8988T (cell line): ENCODE measurements around the gene ADAM10.
"Not testable (repeated sequence)": the region's sequence is repeated elsewhere in the genome, so short reads cannot be mapped to it uniquely, and the experiment has no call there.

Experiments used
- DNase-seq: peaks from one replicate; pipeline ENCODE4 v3.0.0; 2011

Gene ADAM10

DNA sequence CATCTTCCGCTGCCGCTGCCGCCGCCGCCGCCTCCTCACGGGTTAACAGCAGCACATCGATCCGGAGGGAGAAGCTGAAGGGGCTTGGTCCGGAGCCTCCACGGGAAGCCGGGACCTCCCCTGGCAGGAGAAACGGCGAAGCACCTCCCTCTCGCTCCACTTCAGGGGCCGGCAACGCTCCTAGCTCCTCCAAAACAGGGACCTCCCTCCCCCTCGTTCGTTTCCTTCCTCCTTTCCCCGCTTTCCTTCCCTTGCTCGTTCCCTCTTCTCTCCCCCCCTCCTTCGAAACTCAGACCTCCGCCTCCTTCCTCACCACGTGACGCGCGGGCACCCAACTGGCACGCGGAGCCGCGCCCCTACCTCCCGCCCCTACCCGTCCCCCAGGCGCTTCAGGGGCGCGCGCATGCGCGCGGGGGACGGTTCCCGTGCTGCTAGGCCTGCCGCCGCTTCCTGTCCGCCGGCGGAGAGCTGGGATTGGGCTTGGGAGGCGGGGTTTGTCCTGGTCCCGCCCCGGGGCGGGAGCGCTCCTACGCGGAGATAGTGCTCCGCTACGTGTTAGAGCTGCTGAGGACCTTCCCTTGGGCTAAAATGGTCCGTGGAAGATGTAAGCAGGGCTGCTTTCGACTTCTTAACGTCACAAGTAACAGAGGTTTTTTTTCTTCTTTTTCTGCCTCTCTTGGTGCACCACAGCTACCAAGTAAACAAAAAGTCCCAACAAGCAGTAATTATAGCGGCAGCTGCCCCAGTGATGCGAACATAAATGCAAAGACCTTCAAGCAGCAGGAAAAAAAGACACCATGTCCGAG lies at the start of gene ADAM10:
TSS of gene ADAM10 (minus strand) at position 176 of the 806 bp plus-strand sequence. CDS start at position 3, 173 bp downstream.
- DNase-seq: peak; percentile 87

DNA sequence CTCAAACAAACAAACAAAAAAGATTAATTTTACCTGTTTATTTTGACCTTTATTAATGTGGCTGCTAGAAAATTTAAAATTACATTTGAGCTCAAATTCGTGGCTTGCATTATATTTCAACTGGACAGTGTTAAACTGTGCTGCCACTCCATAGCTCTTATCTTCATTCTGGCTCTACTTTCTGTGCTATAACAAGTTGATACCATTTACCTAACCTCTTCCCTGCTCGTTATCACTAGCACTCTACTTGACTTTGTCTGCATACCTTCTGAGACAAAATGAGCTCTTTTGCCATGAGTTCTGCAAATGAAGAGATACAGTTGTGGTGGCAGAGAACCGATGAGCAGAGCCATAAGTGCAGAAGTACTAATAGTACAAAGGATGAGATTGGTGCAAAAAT lies 48.0 kb upstream of the ADAM10 start:
- no peak for DNase-seq

DNA sequence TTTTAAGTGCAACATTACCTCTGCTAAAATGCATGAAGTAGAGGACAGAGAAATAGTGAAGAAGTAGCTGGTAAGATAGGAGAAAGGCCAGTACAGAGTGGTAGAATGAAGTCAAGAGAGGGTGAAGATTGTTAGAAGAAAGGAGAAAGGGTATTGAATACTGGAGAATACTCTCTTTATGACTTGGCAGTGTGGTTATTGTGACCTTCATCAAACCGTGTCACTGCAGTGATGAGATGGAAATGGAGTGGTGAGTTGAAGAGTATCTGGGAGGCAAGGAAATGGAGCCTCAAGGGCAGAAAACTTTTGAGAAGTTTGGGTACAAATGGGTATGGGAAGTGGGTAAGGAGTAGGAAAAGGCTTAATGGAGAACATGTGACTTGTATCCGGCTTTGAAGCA lies 46.3 kb upstream of the ADAM10 start:
- DNase-seq: no peak

DNA sequence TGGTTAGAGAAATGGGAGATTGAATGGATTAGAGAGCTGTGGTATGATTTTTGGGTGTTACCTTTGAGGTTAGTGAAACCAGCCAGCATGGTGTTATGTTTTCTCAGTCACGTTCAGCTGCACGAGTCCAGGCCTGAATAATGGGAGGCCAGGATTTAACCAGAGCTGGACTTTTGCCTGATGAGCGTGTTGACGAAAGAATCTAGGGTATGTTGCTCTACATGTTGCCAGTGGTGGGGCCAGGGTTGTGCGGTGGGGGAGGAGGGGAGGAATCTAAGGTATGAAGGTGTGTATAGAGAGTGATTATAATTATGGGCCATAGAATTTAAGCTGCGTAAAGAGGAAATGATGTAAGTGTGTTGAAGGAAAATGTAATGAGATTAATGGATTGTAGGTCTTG lies 44.4 kb upstream of the ADAM10 start:
- DNase-seq: no peak

- no peak for DNase-seq
Measured at GRCh38 chr15:58788056-58788710, 38.7 kb upstream of the ADAM10 start.

GRCh38 chr15:58785355-58785754 lies 35.8 kb upstream of the ADAM10 start:
- DNase-seq: no peak

GRCh38 chr15:58779554-58779953 lies 30.0 kb upstream of the ADAM10 start:
- no peak for DNase-seq

DNA sequence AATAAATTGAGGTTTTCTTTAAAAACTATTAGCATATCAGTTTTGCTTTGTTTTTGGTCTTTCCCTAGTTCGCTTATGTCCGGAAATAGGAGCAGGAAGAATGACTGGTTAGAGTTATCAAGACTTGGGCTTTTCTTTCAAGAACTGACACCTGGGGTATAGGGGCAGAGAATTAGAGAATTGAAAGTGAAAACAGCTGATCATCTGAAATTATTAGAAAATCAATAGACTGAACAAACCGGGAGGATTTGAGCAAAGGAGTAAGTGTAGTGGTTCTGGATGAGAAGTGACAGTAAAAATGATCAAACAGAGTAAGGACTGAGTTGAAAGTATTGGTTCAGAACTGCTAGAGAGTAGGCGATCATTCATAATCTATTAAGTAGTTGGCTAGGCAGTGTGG lies 27.6 kb upstream of the ADAM10 start:
- no peak for DNase-seq

DNA sequence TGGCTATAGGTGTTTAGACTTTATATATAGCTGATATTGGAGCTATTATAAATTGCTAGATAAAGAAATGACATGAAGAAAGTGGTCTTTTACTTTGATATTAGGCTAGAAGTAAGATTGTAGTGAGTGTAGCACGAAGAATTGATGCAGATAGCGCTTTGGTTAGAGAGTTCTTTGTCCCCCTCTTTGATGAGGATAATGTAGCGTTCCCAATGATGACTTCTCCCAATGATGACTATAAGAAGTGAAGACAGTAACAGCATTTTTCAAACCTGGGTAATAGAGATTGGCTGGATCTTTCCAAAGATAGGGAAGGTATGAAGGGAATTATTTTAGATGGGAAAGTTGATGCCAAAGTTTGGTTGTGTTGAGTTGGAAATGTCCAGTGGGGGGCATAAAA lies 25.9 kb upstream of the ADAM10 start:
- no peak for DNase-seq

GRCh38 chr15:58773024-58773423 lies 23.5 kb upstream of the ADAM10 start:
- DNase-seq: no peak

DNA sequence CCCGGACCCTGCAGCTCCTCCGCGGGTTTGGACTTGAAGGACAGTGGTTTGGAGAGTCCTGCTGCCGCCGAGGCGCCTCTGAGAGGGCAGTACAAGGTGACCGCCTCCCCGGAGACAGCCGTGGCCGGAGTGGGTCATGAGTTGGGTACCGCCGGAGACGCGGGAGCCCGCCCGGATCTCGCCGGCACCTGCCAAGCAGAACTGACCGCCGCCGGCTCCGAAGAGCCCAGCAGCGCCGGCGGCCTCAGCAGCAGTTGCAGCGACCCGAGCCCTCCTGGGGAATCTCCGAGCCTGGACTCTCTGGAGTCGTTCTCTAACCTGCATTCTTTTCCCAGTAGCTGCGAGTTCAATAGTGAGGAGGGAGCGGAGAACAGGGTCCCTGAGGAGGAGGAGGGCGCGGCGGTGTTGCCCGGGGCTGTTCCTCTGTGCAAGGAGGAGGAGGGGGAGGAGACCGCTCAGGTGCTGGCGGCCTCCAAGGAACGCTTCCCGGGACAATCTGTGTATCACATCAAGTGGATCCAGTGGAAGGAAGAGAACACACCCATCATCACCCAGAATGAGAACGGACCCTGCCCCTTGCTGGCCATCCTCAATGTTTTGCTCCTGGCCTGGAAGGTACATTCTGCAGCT lies 22.2 kb upstream of the ADAM10 start:
- no peak for DNase-seq

DNA sequence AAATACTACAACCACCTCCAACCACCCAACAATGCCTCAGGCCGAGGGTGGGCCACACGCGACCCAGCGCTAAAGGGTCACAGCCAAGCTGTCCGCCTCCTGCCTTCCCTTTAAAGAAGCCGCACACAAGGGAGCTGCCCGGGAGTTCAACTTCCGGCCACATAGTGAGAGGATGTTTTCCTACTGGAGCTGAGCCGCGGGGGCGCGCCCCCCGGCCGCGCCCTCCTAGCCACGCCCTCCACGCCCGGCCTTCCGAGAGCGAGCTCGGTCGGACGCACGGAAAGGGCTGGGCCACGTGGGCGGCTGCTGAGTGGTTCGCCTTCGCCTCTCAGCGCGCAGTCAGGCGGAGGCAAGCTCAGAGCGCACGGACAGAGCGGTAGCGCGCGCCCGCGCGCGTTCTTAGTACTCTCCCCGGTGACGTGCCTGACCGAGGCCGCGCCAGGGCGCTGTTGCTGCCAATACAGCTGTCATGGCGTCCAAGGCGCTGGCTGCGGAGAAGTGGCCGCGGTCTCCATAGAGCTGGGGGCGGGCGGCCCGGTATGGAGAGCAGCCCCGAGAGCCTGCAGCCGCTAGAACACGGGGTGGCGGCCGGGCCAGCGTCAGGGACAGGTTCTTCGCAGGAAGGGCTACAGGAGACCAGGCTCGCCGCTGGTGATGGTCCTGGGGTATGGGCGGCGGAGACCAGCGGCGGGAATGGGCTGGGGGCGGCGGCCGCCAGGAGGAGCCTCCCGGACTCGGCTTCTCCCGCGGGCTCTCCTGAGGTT lies 21.5 kb upstream of the ADAM10 start, which contains the start of gene MINDY2:
TSS of gene MINDY2 (plus strand) at position 446 of the 764 bp plus-strand sequence. CDS start at position 540, 94 bp downstream.
- peak; percentile 51 for DNase-seq

GRCh38 chr15:58770519-58770856 lies 21.0 kb upstream of the ADAM10 start:
- no peak for DNase-seq

DNA sequence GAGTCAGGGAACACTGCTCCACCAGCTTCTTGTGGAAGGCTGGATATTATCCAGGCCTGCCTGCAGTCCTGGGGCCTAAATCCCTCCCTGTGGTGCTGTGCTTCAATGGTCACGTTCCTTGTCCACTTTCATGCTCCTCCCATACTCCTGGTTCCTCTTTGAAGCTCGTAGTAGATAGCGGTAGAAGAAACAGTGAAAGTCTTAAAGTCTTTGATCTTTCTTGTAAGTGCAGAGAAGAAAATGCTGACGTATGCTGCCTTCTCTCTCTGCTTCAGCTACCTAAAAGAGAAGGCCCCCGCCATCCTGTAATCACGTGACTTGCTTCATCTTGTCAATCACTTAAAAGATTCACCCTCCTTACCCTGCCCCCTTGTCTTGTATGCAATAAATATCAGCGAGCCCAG lies 19.1 kb upstream of the ADAM10 start:
- not testable (repeated sequence) for DNase-seq

- DNase-seq: no peak
Measured at GRCh38 chr15:58766290-58766689, 16.8 kb upstream of the ADAM10 start.

GRCh38 chr15:58764468-58764867 lies 15.0 kb upstream of the ADAM10 start:
- DNase-seq: no peak

DNA sequence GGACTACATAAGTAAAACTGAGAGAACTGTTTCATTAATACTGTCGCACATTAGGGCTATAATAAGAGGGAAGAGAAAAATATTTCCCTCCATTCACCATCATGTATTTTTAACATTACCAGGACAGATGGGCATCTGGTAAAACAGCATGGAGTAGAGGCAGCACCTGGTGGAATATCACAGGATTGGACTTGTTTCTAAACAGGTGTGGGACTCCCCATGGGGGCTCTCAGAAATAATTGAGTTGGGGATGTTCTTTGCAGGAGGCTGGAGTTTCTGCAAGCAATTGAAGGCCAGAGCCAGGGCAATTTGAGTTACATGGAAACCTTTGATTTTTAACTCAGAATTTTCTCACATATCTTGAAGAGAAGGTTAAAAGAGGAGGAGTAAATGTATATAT lies 13.2 kb upstream of the ADAM10 start:
- DNase-seq: no peak

- DNase-seq: no peak
Measured at GRCh38 chr15:58762285-58762684, 12.8 kb upstream of the ADAM10 start.

DNA sequence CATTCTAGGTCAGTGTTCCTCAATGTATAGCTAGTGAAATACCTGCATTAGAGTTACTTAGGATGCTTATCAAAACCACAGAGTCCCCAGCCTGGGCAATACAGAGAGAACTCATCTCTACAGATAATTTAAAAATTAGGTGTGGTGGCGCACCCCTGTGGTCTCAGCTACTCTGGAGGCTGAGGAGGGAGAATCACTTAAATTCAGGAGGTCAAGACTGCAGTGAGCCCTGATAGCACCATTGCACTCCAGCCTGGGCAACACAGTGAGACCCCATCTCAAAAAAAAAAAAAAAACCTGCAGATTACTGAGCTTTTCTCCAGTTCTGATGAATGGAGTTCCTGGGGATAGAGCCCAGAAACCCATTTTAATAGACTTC lies 11.5 kb upstream of the ADAM10 start:
- no peak for DNase-seq

- no peak for DNase-seq
Measured at GRCh38 chr15:58760385-58761009, 11.0 kb upstream of the ADAM10 start.

GRCh38 chr15:58758141-58758540 lies 8.6 kb upstream of the ADAM10 start:
- no peak for DNase-seq

GRCh38 chr15:58755956-58756355 lies 6.4 kb upstream of the ADAM10 start:
- DNase-seq: no peak

- no peak for DNase-seq
Measured at GRCh38 chr15:58755350-58755749, 5.8 kb upstream of the ADAM10 start.
